ENCODE measurements around the gene UGT1A5.

UGT1A5 gene

GRCh38 chr2:233772583-233772982, 59.9 kb downstream of the UGT1A5 start:
- H3K4ac ChIP-seq (ENCODE audit: low read depth in 1 of 2, low read length in 2 of 2) = no peak overlapping the region
- no peak overlapping the region for H4K8ac ChIP-seq (ENCODE audit: low read length)
- H2BK5ac ChIP-seq (ENCODE audit: low read depth, low read length, poor library complexity, severe bottlenecking) = no peak overlapping the region
- H2BK15ac ChIP-seq (ENCODE audit: low read depth, poor library complexity, severe bottlenecking) = no peak overlapping the region
- H3K4me1 ChIP-seq (ENCODE audit: control insufficient read depth, insufficient read depth, low read depth, low read length) = no peaks in the 10 kb centered on the region
- no peak overlapping the region for H2AK5ac ChIP-seq (ENCODE audit: low read length, severe bottlenecking)
- H4K91ac ChIP-seq (ENCODE audit: low read length) = no peak overlapping the region
- no peak overlapping the region for H3K18ac ChIP-seq (ENCODE audit: low read depth in 1 of 2, low read length in 2 of 2)
- no peak overlapping the region for H3K4me3 ChIP-seq (ENCODE audit: insufficient read depth in 1 of 2, low read depth in 1 of 2, low read length in 2 of 2)
- H3K36me3 ChIP-seq (ENCODE audit: control insufficient read depth in 1 of 2, insufficient read depth in 2 of 2, low read depth in 1 of 2, low read length in 2 of 2) = no peaks in the 10 kb centered on the region
- H3K27ac ChIP-seq (ENCODE audit: low read length, poor library complexity, severe bottlenecking) = no peak overlapping the region
- H3K9me3 ChIP-seq (ENCODE audit: control insufficient read depth, low read length) = peaks cover 3% of the 10 kb centered on the region
- H2BK12ac ChIP-seq (ENCODE audit: low read length in 2 of 2) = no peak overlapping the region
- no peaks in the 10 kb centered on the region for H3K79me1 ChIP-seq (replicated peaks; ENCODE audit: low read length, poor library complexity, severe bottlenecking)
- WGBS = 85% methylated on average over 5 of the region's 5 CpGs
- H3K9ac ChIP-seq (ENCODE audit: low read length) = no peak overlapping the region
- no peak overlapping the region for H3K4me2 ChIP-seq (ENCODE audit: low read length, poor library complexity, severe bottlenecking)
- H3K23ac ChIP-seq (ENCODE audit: low read length in 2 of 2) = no peak overlapping the region
- DNase-seq = no peak
- H3K14ac ChIP-seq (ENCODE audit: low read length in 2 of 2) = no peak overlapping the region
- no peak overlapping the region for H2BK120ac ChIP-seq (ENCODE audit: low read depth, low read length)
- H3K27me3 ChIP-seq (ENCODE audit: control insufficient read depth in 1 of 2, insufficient read depth in 1 of 2, low read length in 2 of 2) = peaks cover 9 to 10% of the 10 kb centered on the region in 2 experiments
- H2AFZ ChIP-seq (ENCODE audit: low read depth, low read length) = no peak overlapping the region

- H3K4ac ChIP-seq (ENCODE audit: low read depth in 1 of 2, low read length in 2 of 2) = no peak overlapping the region
- H2BK5ac ChIP-seq (ENCODE audit: low read depth, low read length, poor library complexity, severe bottlenecking) = no peak overlapping the region
- H3K79me1 ChIP-seq (replicated peaks; ENCODE audit: low read length, poor library complexity, severe bottlenecking) = no peaks in the 10 kb centered on the region
- peaks cover 3% of the 10 kb centered on the region for H3K9me3 ChIP-seq (ENCODE audit: control insufficient read depth, low read length)
- no peak overlapping the region for H2BK120ac ChIP-seq (ENCODE audit: low read depth, low read length)
- H3K14ac ChIP-seq (ENCODE audit: low read length in 2 of 2) = no peak overlapping the region
- H2BK12ac ChIP-seq (ENCODE audit: low read length in 2 of 2) = no peak overlapping the region
- no peak overlapping the region for H3K23ac ChIP-seq (ENCODE audit: low read length in 2 of 2)
- H3K18ac ChIP-seq (ENCODE audit: low read depth in 1 of 2, low read length in 2 of 2) = no peak overlapping the region
- no peak overlapping the region for H3K4me2 ChIP-seq (ENCODE audit: low read length, poor library complexity, severe bottlenecking)
- H2AFZ ChIP-seq (ENCODE audit: low read depth, low read length) = no peak overlapping the region
- no peak for DNase-seq
- H3K4me3 ChIP-seq (ENCODE audit: insufficient read depth in 1 of 2, low read depth in 1 of 2, low read length in 2 of 2) = no peak overlapping the region
- H2BK15ac ChIP-seq (ENCODE audit: low read depth, poor library complexity, severe bottlenecking) = no peak overlapping the region
- WGBS = 60% methylated on average over 5 of the region's 5 CpGs
- no peak overlapping the region for H2AK5ac ChIP-seq (ENCODE audit: low read length, severe bottlenecking)
- H3K4me1 ChIP-seq (ENCODE audit: control insufficient read depth, insufficient read depth, low read depth, low read length) = no peaks in the 10 kb centered on the region
- no peaks in the 10 kb centered on the region for H3K36me3 ChIP-seq (ENCODE audit: control insufficient read depth in 1 of 2, insufficient read depth in 2 of 2, low read depth in 1 of 2, low read length in 2 of 2)
- H3K9ac ChIP-seq (ENCODE audit: low read length) = no peak overlapping the region
- H4K8ac ChIP-seq (ENCODE audit: low read length) = no peak overlapping the region
- H3K27ac ChIP-seq (ENCODE audit: low read length, poor library complexity, severe bottlenecking) = no peak overlapping the region
- no peak overlapping the region for H4K91ac ChIP-seq (ENCODE audit: low read length)
- H3K27me3 ChIP-seq (ENCODE audit: control insufficient read depth in 1 of 2, insufficient read depth in 1 of 2, low read length in 2 of 2) = peaks cover 4 to 12% of the 10 kb centered on the region in 2 experiments
Measured at GRCh38 chr2:233773854-233774253, 61.1 kb downstream of the UGT1A5 start.

- no peak overlapping the region for H3K27ac ChIP-seq (ENCODE audit: low read length, poor library complexity, severe bottlenecking)
- no peak overlapping the region for H2BK12ac ChIP-seq (ENCODE audit: low read length in 2 of 2)
- H4K8ac ChIP-seq (ENCODE audit: low read length) = no peak overlapping the region
- H3K4me2 ChIP-seq (ENCODE audit: low read length, poor library complexity, severe bottlenecking) = no peak overlapping the region
- H3K9ac ChIP-seq (ENCODE audit: low read length) = no peak overlapping the region
- H3K9me3 ChIP-seq (ENCODE audit: control insufficient read depth, low read length) = peaks cover 3% of the 10 kb centered on the region
- H3K18ac ChIP-seq (ENCODE audit: low read depth in 1 of 2, low read length in 2 of 2) = no peak overlapping the region
- no peak overlapping the region for H3K4me3 ChIP-seq (ENCODE audit: insufficient read depth in 1 of 2, low read depth in 1 of 2, low read length in 2 of 2)
- WGBS = 80% methylated on average over 6 of the region's 6 CpGs
- H3K79me1 ChIP-seq (replicated peaks; ENCODE audit: low read length, poor library complexity, severe bottlenecking) = no peaks in the 10 kb centered on the region
- no peak overlapping the region for H3K14ac ChIP-seq (ENCODE audit: low read length in 2 of 2)
- no peak for DNase-seq
- H2AFZ ChIP-seq (ENCODE audit: low read depth, low read length) = no peak overlapping the region
- H3K23ac ChIP-seq (ENCODE audit: low read length in 2 of 2) = no peak overlapping the region
- no peaks in the 10 kb centered on the region for H3K4me1 ChIP-seq (ENCODE audit: control insufficient read depth, insufficient read depth, low read depth, low read length)
- no peak overlapping the region for H2AK5ac ChIP-seq (ENCODE audit: low read length, severe bottlenecking)
- H3K4ac ChIP-seq (ENCODE audit: low read depth in 1 of 2, low read length in 2 of 2) = no peak overlapping the region
- H2BK15ac ChIP-seq (ENCODE audit: low read depth, poor library complexity, severe bottlenecking) = no peak overlapping the region
- H2BK5ac ChIP-seq (ENCODE audit: low read depth, low read length, poor library complexity, severe bottlenecking) = no peak overlapping the region
- no peaks in the 10 kb centered on the region for H3K36me3 ChIP-seq (ENCODE audit: control insufficient read depth in 1 of 2, insufficient read depth in 2 of 2, low read depth in 1 of 2, low read length in 2 of 2)
- H3K27me3 ChIP-seq (ENCODE audit: control insufficient read depth in 1 of 2, insufficient read depth in 1 of 2, low read length in 2 of 2) = peaks cover 0 to 14% of the 10 kb centered on the region in 2 experiments
- H4K91ac ChIP-seq (ENCODE audit: low read length) = no peak overlapping the region
- H2BK120ac ChIP-seq (ENCODE audit: low read depth, low read length) = no peak overlapping the region
Measured at GRCh38 chr2:233775414-233775813, 62.7 kb downstream of the UGT1A5 start.

- H3K27me3 ChIP-seq (ENCODE audit: control insufficient read depth in 1 of 2, insufficient read depth in 1 of 2, low read length in 2 of 2) = peaks cover 0 to 14% of the 10 kb centered on the region in 2 experiments
- H3K9me3 ChIP-seq (ENCODE audit: control insufficient read depth, low read length) = peaks cover 3% of the 10 kb centered on the region
- no peak within 1 kb of the TSS for H4K8ac ChIP-seq (ENCODE audit: low read length)
- no peak within 1 kb of the TSS for H3K4ac ChIP-seq (ENCODE audit: low read depth in 1 of 2, low read length in 2 of 2)
- DNase-seq = no peak
- no peak within 1 kb of the TSS for H2AFZ ChIP-seq (ENCODE audit: low read depth, low read length)
- H3K36me3 ChIP-seq (ENCODE audit: control insufficient read depth in 1 of 2, insufficient read depth in 2 of 2, low read depth in 1 of 2, low read length in 2 of 2) = no peaks in the 10 kb centered on the region
- H3K4me1 ChIP-seq (ENCODE audit: control insufficient read depth, insufficient read depth, low read depth, low read length) = no peaks in the 10 kb centered on the region
- H2BK12ac ChIP-seq (ENCODE audit: low read length in 2 of 2) = no peak within 1 kb of the TSS
- no peak within 1 kb of the TSS for H3K4me3 ChIP-seq (ENCODE audit: insufficient read depth in 1 of 2, low read depth in 1 of 2, low read length in 2 of 2)
- H3K27ac ChIP-seq (ENCODE audit: low read length, poor library complexity, severe bottlenecking) = no peak within 1 kb of the TSS
- H3K14ac ChIP-seq (ENCODE audit: low read length in 2 of 2) = no peak within 1 kb of the TSS
- no peak within 1 kb of the TSS for H2BK120ac ChIP-seq (ENCODE audit: low read depth, low read length)
- H3K18ac ChIP-seq (ENCODE audit: low read depth in 1 of 2, low read length in 2 of 2) = no peak within 1 kb of the TSS
- H3K79me1 ChIP-seq (replicated peaks; ENCODE audit: low read length, poor library complexity, severe bottlenecking) = no peaks in the 10 kb centered on the region
- no peak within 1 kb of the TSS for H2AK5ac ChIP-seq (ENCODE audit: low read length, severe bottlenecking)
- no peak within 1 kb of the TSS for H2BK15ac ChIP-seq (ENCODE audit: low read depth, poor library complexity, severe bottlenecking)
- H4K91ac ChIP-seq (ENCODE audit: low read length) = no peak within 1 kb of the TSS
- H3K23ac ChIP-seq (ENCODE audit: low read length in 2 of 2) = no peak within 1 kb of the TSS
- no peak within 1 kb of the TSS for H3K4me2 ChIP-seq (ENCODE audit: low read length, poor library complexity, severe bottlenecking)
- H3K9ac ChIP-seq (ENCODE audit: low read length) = no peak within 1 kb of the TSS
- 90% methylated on average over 2 of the region's 2 CpGs for WGBS
- H2BK5ac ChIP-seq (ENCODE audit: low read depth, low read length, poor library complexity, severe bottlenecking) = no peak within 1 kb of the TSS
Measured at GRCh38 chr2:233778030-233778429, 65.3 kb downstream of the UGT1A5 start, which contains the start of gene MROH2A. Gene MROH2A, plus strand, starts transcription at chr2:233778330. Its CDS starts 1,029 bp downstream, at chr2:233779359.
